ENCODE data around the gene LRRC10B. TPM values are rescaled to one million over a fixed set of nuclear protein-coding genes. Genes with fewer than 3 reads are reported as not detected.

Gene LRRC10B
- total RNA-seq, 1 donor from 2014 or later: not detected

DNA sequence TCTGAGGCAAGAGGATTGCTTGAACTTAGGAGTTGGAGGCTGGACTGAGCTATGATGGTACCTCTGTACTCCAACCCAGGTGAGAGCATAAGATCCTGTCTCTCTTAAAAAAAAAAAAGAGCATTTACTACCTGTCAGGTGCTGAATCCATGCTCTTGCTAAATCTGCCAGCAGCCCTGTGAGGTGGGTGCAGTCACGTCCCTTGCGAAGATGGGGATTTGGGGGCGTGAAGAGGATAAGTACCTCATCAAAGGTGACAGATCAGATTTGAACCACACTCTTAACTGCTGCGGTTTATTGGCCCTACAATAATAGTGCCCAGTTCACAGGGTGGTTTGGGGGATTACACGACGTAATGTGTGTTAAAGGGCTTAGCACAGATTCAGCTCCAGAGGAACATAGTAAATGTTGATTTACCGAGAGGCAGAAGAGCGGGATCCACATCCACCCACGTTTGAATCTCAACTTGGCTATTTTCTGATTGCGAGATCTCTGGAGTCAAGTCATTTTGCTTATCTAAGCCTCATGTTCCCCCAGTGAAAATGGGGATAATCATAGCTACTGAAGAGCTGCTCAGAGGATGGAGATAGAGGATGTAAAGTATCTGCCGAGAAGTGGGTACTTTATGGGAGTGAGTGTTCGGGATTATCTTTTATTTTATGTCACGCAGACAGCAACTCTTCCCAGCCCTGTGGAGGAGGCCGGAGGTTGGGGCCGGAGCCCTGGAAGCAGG, 28.1 kb upstream of the LRRC10B start:
- H3K9me3 Mint-ChIP-seq: no peaks in the 10 kb centered on the region
- H3K36me3 Mint-ChIP-seq: no peaks in the 10 kb centered on the region
- Histone ChIP-seq H3K36me3 (no peaks in the 10 kb centered on the region), H3K9ac (no peak overlapping the region), H3K4me3 (no peak overlapping the region), H3K9me3 (ENCODE audit: low read depth) (no peaks in the 10 kb centered on the region), H3K4me2 (peak overlapping the region; percentile 73), H3K27ac (no peak overlapping the region), H3K27me3 (peaks cover 7% of the 10 kb centered on the region), H2AFZ (replicated peaks) (no peak overlapping the region), H3K4me1 (peaks cover 29% of the 10 kb centered on the region), H4K20me1 (ENCODE audit: low read depth) (peaks cover 28% of the 10 kb centered on the region), H3K79me2 (ENCODE audit: low read depth) (no peaks in the 10 kb centered on the region), H3F3A (ENCODE audit: low read depth) (peaks cover 13% of the 10 kb centered on the region)
- TF ChIP-seq, protein P1, sequence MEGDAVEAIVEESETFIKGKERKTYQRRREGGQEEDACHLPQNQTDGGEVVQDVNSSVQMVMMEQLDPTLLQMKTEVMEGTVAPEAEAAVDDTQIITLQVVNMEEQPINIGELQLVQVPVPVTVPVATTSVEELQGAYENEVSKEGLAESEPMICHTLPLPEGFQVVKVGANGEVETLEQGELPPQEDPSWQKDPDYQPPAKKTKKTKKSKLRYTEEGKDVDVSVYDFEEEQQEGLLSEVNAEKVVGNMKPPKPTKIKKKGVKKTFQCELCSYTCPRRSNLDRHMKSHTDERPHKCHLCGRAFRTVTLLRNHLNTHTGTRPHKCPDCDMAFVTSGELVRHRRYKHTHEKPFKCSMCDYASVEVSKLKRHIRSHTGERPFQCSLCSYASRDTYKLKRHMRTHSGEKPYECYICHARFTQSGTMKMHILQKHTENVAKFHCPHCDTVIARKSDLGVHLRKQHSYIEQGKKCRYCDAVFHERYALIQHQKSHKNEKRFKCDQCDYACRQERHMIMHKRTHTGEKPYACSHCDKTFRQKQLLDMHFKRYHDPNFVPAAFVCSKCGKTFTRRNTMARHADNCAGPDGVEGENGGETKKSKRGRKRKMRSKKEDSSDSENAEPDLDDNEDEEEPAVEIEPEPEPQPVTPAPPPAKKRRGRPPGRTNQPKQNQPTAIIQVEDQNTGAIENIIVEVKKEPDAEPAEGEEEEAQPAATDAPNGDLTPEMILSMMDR (IDR thresholded peaks at IDR 0.05): no peak
- TF ChIP-seq EZH2phosphoT487 (IDR thresholded peaks at IDR 0.05) (no peak), EZH2 (IDR thresholded peaks at IDR 0.05) (no peak)
- H3K27me3 Mint-ChIP-seq (ENCODE audit: insufficient read depth, low read depth): peaks cover 13% of the 10 kb centered on the region
- peaks cover 60% of the 10 kb centered on the region for H3K4me1 Mint-ChIP-seq
- peak overlapping the region; percentile 64 for H3K27ac Mint-ChIP-seq
- H3K4me3 Mint-ChIP-seq: peak overlapping the region; percentile 55
- DNase-seq (ENCODE audit: low spot score): no peak

DNA sequence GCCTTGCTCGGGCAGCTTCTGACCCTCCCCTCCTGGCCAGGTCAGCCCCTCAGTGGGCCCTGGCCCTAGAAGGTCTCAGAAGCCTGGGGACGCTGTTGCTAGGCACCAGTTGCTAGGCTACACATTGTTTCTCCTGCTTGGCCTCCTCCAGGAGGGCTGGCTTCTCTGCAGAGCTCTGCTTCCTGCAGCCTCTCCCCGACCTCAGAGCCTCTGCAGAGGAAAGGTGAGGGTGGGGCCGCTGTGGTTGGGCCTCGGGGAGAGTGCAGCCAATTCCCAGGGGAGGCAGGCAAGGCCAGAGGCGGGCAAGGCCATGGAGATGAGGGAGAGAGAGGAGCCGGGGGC, 27.6 kb upstream of the LRRC10B start:
- H3K9me3 Mint-ChIP-seq: no peaks in the 10 kb centered on the region
- DNase-seq (ENCODE audit: low spot score): peak; percentile 97
- no peak for TF ChIP-seq EZH2phosphoT487 (IDR thresholded peaks at IDR 0.05)
- TF ChIP-seq, protein P1 (IDR thresholded peaks at IDR 0.05): no peak
- no peak for TF ChIP-seq EZH2 (IDR thresholded peaks at IDR 0.05)
- peaks cover 29% of the 10 kb centered on the region for H3K4me1 ChIP-seq
- H4K20me1 ChIP-seq (ENCODE audit: low read depth): peaks cover 28% of the 10 kb centered on the region
- H3K4me1 Mint-ChIP-seq: peaks cover 60% of the 10 kb centered on the region
- peaks cover 11% of the 10 kb centered on the region for H3F3A ChIP-seq (ENCODE audit: low read depth)
- H3K4me3 Mint-ChIP-seq: peak overlapping the region; percentile 62
- H3K27ac ChIP-seq: no peak overlapping the region
- peaks cover 7% of the 10 kb centered on the region for H3K27me3 ChIP-seq
- peak overlapping the region; percentile 98 for H3K27ac Mint-ChIP-seq
- no peaks in the 10 kb centered on the region for H3K9me3 ChIP-seq (ENCODE audit: low read depth)
- H3K36me3 Mint-ChIP-seq: no peaks in the 10 kb centered on the region
- peaks cover 13% of the 10 kb centered on the region for H3K27me3 Mint-ChIP-seq (ENCODE audit: insufficient read depth, low read depth)
- H3K36me3 ChIP-seq: no peaks in the 10 kb centered on the region
- no peak overlapping the region for H2AFZ ChIP-seq (replicated peaks)
- H3K4me3 ChIP-seq: no peak overlapping the region
- no peaks in the 10 kb centered on the region for H3K79me2 ChIP-seq (ENCODE audit: low read depth)
- H3K4me2 ChIP-seq: peak overlapping the region; percentile 73
- H3K9ac ChIP-seq: no peak overlapping the region

DNA sequence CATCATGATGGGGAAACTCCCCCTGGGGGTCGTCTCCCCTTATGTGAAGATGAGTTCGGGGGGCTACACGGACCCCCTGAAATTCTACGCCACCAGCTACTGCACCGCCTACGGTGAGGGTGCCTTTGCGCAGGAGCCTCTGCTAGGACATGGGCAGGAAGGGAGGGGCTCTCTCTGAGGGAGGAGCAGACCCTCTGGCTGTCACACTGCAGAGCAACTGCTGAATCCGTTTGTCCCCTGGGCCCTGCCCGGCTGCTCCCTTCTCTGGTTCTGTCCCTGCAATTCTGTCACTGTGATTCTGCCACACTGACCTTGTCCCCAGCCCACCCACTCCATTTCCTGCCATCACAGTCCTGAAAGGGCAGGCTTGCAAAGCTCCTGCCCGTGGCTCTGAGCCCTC, 26.7 kb upstream of the LRRC10B start:
- no peak overlapping the region for H3K27ac ChIP-seq
- H3K4me1 ChIP-seq: peaks cover 29% of the 10 kb centered on the region
- Mint-ChIP-seq H3K27me3 (ENCODE audit: insufficient read depth, low read depth) (peaks cover 13% of the 10 kb centered on the region), H3K36me3 (no peaks in the 10 kb centered on the region), H3K4me3 (peak overlapping the region; percentile 52), H3K4me1 (peaks cover 66% of the 10 kb centered on the region), H3K27ac (peak overlapping the region; percentile 98), H3K9me3 (no peaks in the 10 kb centered on the region)
- DNase-seq (ENCODE audit: low spot score): no peak
- H3K27me3 ChIP-seq: peaks cover 7% of the 10 kb centered on the region
- H3F3A ChIP-seq (ENCODE audit: low read depth): peaks cover 11% of the 10 kb centered on the region
- H3K79me2 ChIP-seq (ENCODE audit: low read depth): no peaks in the 10 kb centered on the region
- TF ChIP-seq EZH2phosphoT487 (IDR thresholded peaks at IDR 0.05) (no peak), EZH2 (IDR thresholded peaks at IDR 0.05) (no peak)
- TF ChIP-seq, protein P1 (IDR thresholded peaks at IDR 0.05): no peak
- H3K4me3 ChIP-seq: no peak overlapping the region
- H3K36me3 ChIP-seq: no peaks in the 10 kb centered on the region
- H3K9ac ChIP-seq: no peak overlapping the region
- no peak overlapping the region for H2AFZ ChIP-seq (replicated peaks)
- H3K4me2 ChIP-seq: no peak overlapping the region
- no peaks in the 10 kb centered on the region for H3K9me3 ChIP-seq (ENCODE audit: low read depth)
- H4K20me1 ChIP-seq (ENCODE audit: low read depth): peaks cover 25% of the 10 kb centered on the region
